ENCODE data around the gene ALOXE3.

The ALOXE3 gene

DNA sequence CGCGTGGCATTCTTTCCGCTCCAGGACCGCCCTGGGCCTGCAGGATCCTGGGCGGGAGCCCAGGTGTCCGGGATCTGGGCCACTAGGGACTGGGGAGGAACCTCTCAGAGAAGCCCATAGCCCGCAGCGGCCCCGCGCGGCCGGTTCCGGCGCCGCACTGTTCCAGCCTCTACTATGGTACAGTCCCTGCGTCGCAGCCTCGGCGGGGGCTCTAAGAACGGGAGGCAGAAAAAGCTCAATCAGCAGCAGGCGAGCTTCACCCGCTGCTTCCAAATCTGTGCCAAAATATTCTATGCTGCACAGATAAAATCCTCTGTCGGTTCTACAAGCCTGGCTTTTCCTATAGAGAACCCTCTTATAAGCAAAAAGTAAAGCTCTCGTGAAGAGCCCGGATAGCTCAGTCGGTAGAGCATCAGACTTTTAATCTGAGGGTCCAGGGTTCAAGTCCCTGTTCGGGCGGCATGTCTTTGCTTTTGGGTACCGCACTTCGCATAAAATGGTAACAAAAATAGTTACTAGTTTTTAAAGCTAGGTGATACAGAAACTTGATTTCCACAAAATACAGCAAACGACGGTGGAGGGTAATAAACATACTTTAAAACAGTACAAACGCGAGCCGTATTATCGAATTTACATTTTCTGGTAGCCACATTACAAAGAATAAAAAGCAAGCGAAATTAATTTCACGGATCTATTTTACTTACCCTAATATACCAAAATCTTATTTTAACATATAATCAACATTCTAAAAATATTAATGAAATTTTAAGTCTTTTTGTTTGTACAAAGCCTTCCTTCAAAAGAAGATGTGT lies 661 bp upstream of the ALOXE3 start:
- peak overlapping the region; percentile 13 for H2AFZ ChIP-seq (ENCODE audit: insufficient read depth, low read length, poor library complexity)
- H3K4me3 ChIP-seq (ENCODE audit: low read depth, low read length): peak overlapping the region; percentile 62
- peak overlapping the region; percentile 16 for H3K9ac ChIP-seq (ENCODE audit: low read length)
- no peak overlapping the region for H3K23ac ChIP-seq (ENCODE audit: low read length)
- H2BK5ac ChIP-seq (ENCODE audit: low read depth, low read length, poor library complexity): no peak overlapping the region
- peak overlapping the region; percentile 94 for H3K4me2 ChIP-seq (ENCODE audit: low read length)
- no peak overlapping the region for H4K12ac ChIP-seq (ENCODE audit: low read depth, low read length)
- H4K8ac ChIP-seq (ENCODE audit: low read depth, low read length): no peak overlapping the region
- no peaks in the 10 kb centered on the region for H3K79me2 ChIP-seq (ENCODE audit: control insufficient read depth, insufficient read depth, low read length, poor library complexity)
- no CpG with 5 or more reads among the region's 38 CpGs for WGBS (ENCODE audit: extremely low coverage, insufficient coverage, insufficient read length)
- H2BK120ac ChIP-seq (ENCODE audit: insufficient read depth, low read length, poor library complexity): no peak overlapping the region
- H3K27ac ChIP-seq (ENCODE audit: low read depth, low read length): no peak overlapping the region
- H3K4ac ChIP-seq (ENCODE audit: low read depth, low read length): no peak overlapping the region
- H3K9me3 ChIP-seq (ENCODE audit: insufficient read depth, low read depth, low read length): peaks cover 3% of the 10 kb centered on the region
- DNase-seq: peak; percentile 92
- H3K4me1 ChIP-seq (ENCODE audit: control insufficient read depth in 1 of 2, insufficient read depth in 2 of 2, low read length in 2 of 2): peaks cover 15 to 30% of the 10 kb centered on the region in 2 experiments
- H2BK12ac ChIP-seq (ENCODE audit: low read length): no peak overlapping the region
- no peak overlapping the region for H3K14ac ChIP-seq (ENCODE audit: low read length)
- no peak overlapping the region for H4K91ac ChIP-seq (ENCODE audit: low read depth, low read length)
- H3K79me1 ChIP-seq (ENCODE audit: low read length): no peaks in the 10 kb centered on the region
- no peak overlapping the region for H2AK5ac ChIP-seq (ENCODE audit: low read length)
- peaks cover 41% of the 10 kb centered on the region for H3K27me3 ChIP-seq (ENCODE audit: insufficient read depth, low read length)
- H3K18ac ChIP-seq (ENCODE audit: low read length): no peak overlapping the region
- H3K36me3 ChIP-seq (ENCODE audit: control insufficient read depth in 1 of 2, insufficient read depth in 2 of 2, low read length in 2 of 2): no peaks in the 10 kb centered on the region

DNA sequence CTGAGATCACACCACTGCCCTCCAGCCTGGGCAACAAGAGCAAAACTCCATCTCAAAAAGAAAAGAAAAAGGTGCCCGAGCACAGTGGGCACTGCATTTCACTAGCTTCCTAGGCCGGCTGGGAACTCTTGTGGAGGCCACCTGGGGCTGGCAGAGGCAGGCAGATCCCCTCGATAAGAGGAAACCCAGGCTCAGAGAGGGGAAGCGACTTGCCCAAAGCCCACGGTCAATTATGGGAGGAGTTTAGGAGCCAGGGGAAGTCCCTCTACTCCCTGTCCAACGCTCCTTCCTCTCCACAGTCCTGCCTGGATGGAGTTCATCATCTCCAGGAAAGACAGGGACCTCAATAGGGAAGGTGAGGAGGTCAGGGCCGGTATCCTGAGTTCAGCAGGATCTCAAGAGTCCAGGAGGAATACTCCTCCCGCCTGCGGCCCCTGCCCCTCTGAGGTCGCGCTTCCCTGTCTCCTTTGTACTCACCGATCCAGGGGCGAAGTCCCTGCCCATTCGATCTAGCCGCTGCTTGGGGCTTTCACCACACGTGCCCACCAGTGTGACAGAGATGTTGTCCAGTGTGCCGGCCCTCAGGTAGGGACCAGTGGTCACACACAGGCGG lies 841 bp downstream of the ALOXE3 start:
- Histone ChIP-seq H3K79me1 (ENCODE audit: low read length) (no peaks in the 10 kb centered on the region), H3K9ac (ENCODE audit: low read length) (no peak overlapping the region), H3K27me3 (ENCODE audit: insufficient read depth, low read length) (peaks cover 27% of the 10 kb centered on the region), H3K79me2 (ENCODE audit: control insufficient read depth, insufficient read depth, low read length, poor library complexity) (no peaks in the 10 kb centered on the region), H2BK12ac (ENCODE audit: low read length) (no peak overlapping the region), H3K36me3 (ENCODE audit: control insufficient read depth in 1 of 2, insufficient read depth in 2 of 2, low read length in 2 of 2) (no peaks in the 10 kb centered on the region), H3K4me3 (ENCODE audit: low read depth, low read length) (peak overlapping the region; percentile 16), H3K27ac (ENCODE audit: low read depth, low read length) (no peak overlapping the region), H2AK5ac (ENCODE audit: low read length) (no peak overlapping the region), H3K9me3 (ENCODE audit: insufficient read depth, low read depth, low read length) (peaks cover 2% of the 10 kb centered on the region), H2BK5ac (ENCODE audit: low read depth, low read length, poor library complexity) (no peak overlapping the region), H3K14ac (ENCODE audit: low read length) (no peak overlapping the region), H2BK120ac (ENCODE audit: insufficient read depth, low read length, poor library complexity) (no peak overlapping the region), H2AFZ (ENCODE audit: insufficient read depth, low read length, poor library complexity) (no peak overlapping the region), H4K12ac (ENCODE audit: low read depth, low read length) (no peak overlapping the region), H3K4me1 (ENCODE audit: control insufficient read depth in 1 of 2, insufficient read depth in 2 of 2, low read length in 2 of 2) (peaks cover 4 to 16% of the 10 kb centered on the region in 2 experiments), H4K91ac (ENCODE audit: low read depth, low read length) (no peak overlapping the region), H3K4me2 (ENCODE audit: low read length) (peak overlapping the region; percentile 94), H3K4ac (ENCODE audit: low read depth, low read length) (no peak overlapping the region), H3K18ac (ENCODE audit: low read length) (no peak overlapping the region), H4K8ac (ENCODE audit: low read depth, low read length) (no peak overlapping the region), H3K23ac (ENCODE audit: low read length) (no peak overlapping the region)
- WGBS (ENCODE audit: extremely low coverage, insufficient coverage, insufficient read length): no CpG with 5 or more reads among the region's 18 CpGs
- no peak for DNase-seq

GRCh38 chr17:8116776-8117175 lies 1.5 kb downstream of the ALOXE3 start:
- no peak overlapping the region for H2BK5ac ChIP-seq (ENCODE audit: low read depth, low read length, poor library complexity)
- no peak overlapping the region for H3K4ac ChIP-seq (ENCODE audit: low read depth, low read length)
- no peak overlapping the region for H4K8ac ChIP-seq (ENCODE audit: low read depth, low read length)
- H3K23ac ChIP-seq (ENCODE audit: low read length): no peak overlapping the region
- peak overlapping the region; percentile 23 for H3K4me3 ChIP-seq (ENCODE audit: low read depth, low read length)
- DNase-seq: no peak
- H4K91ac ChIP-seq (ENCODE audit: low read depth, low read length): no peak overlapping the region
- H3K79me1 ChIP-seq (ENCODE audit: low read length): no peaks in the 10 kb centered on the region
- H3K4me1 ChIP-seq (ENCODE audit: control insufficient read depth in 1 of 2, insufficient read depth in 2 of 2, low read length in 2 of 2): peaks cover 3 to 12% of the 10 kb centered on the region in 2 experiments
- whole genome bisulfite sequencing (ENCODE audit: extremely low coverage, insufficient coverage, insufficient read length): no CpG with 5 or more reads among the region's 18 CpGs
- no peaks in the 10 kb centered on the region for H3K79me2 ChIP-seq (ENCODE audit: control insufficient read depth, insufficient read depth, low read length, poor library complexity)
- H3K36me3 ChIP-seq (ENCODE audit: control insufficient read depth in 1 of 2, insufficient read depth in 2 of 2, low read length in 2 of 2): no peaks in the 10 kb centered on the region
- no peak overlapping the region for H3K27ac ChIP-seq (ENCODE audit: low read depth, low read length)
- H4K12ac ChIP-seq (ENCODE audit: low read depth, low read length): no peak overlapping the region
- H3K9ac ChIP-seq (ENCODE audit: low read length): no peak overlapping the region
- no peak overlapping the region for H2AK5ac ChIP-seq (ENCODE audit: low read length)
- peaks cover 24% of the 10 kb centered on the region for H3K27me3 ChIP-seq (ENCODE audit: insufficient read depth, low read length)
- no peak overlapping the region for H3K4me2 ChIP-seq (ENCODE audit: low read length)
- no peak overlapping the region for H2BK120ac ChIP-seq (ENCODE audit: insufficient read depth, low read length, poor library complexity)
- H2BK12ac ChIP-seq (ENCODE audit: low read length): no peak overlapping the region
- peaks cover 4% of the 10 kb centered on the region for H3K9me3 ChIP-seq (ENCODE audit: insufficient read depth, low read depth, low read length)
- no peak overlapping the region for H2AFZ ChIP-seq (ENCODE audit: insufficient read depth, low read length, poor library complexity)
- H3K18ac ChIP-seq (ENCODE audit: low read length): no peak overlapping the region
- H3K14ac ChIP-seq (ENCODE audit: low read length): no peak overlapping the region

- Histone ChIP-seq H3K4me2 (ENCODE audit: low read length) (no peak overlapping the region), H3K4me1 (ENCODE audit: control insufficient read depth in 1 of 2, insufficient read depth in 2 of 2, low read length in 2 of 2) (peaks cover 0 to 4% of the 10 kb centered on the region in 2 experiments), H2BK5ac (ENCODE audit: low read depth, low read length, poor library complexity) (no peak overlapping the region), H3K18ac (ENCODE audit: low read length) (no peak overlapping the region), H4K12ac (ENCODE audit: low read depth, low read length) (no peak overlapping the region), H3K23ac (ENCODE audit: low read length) (no peak overlapping the region), H3K9ac (ENCODE audit: low read length) (no peak overlapping the region), H4K91ac (ENCODE audit: low read depth, low read length) (no peak overlapping the region), H3K4ac (ENCODE audit: low read depth, low read length) (no peak overlapping the region), H3K4me3 (ENCODE audit: low read depth, low read length) (no peak overlapping the region), H2BK120ac (ENCODE audit: insufficient read depth, low read length, poor library complexity) (no peak overlapping the region), H3K14ac (ENCODE audit: low read length) (no peak overlapping the region), H4K8ac (ENCODE audit: low read depth, low read length) (no peak overlapping the region), H3K9me3 (ENCODE audit: insufficient read depth, low read depth, low read length) (peaks cover 4% of the 10 kb centered on the region), H3K27ac (ENCODE audit: low read depth, low read length) (no peak overlapping the region), H2AFZ (ENCODE audit: insufficient read depth, low read length, poor library complexity) (no peak overlapping the region), H2BK12ac (ENCODE audit: low read length) (no peak overlapping the region), H3K79me1 (ENCODE audit: low read length) (no peaks in the 10 kb centered on the region), H3K27me3 (ENCODE audit: insufficient read depth, low read length) (peaks cover 18% of the 10 kb centered on the region), H2AK5ac (ENCODE audit: low read length) (no peak overlapping the region), H3K36me3 (ENCODE audit: control insufficient read depth in 1 of 2, insufficient read depth in 2 of 2, low read length in 2 of 2) (no peaks in the 10 kb centered on the region), H3K79me2 (ENCODE audit: control insufficient read depth, insufficient read depth, low read length, poor library complexity) (no peaks in the 10 kb centered on the region)
- no peak for DNase-seq
- WGBS (ENCODE audit: extremely low coverage, insufficient coverage, insufficient read length): no CpG with 5 or more reads among the region's 6 CpGs
Observed at GRCh38 chr17:8110907-8111306, 7.4 kb downstream of the ALOXE3 start.

Measured in trophoblast cell (in vitro differentiated cells and primary cell).